ENCODE measurements around the gene TMEM212. TPM values are rescaled to one million over a fixed set of nuclear protein-coding genes. Genes with fewer than 3 reads are reported as not detected.
A peak's percentile ranks its signal among the peaks of the same experiment; 100 is the strongest.

The TMEM212 gene
- total and polyA plus RNA-seq, 2 of the 13 experiments (the other 11 are each of a cell fraction or from before 2014, with no cell fraction given) = not detected

DNA sequence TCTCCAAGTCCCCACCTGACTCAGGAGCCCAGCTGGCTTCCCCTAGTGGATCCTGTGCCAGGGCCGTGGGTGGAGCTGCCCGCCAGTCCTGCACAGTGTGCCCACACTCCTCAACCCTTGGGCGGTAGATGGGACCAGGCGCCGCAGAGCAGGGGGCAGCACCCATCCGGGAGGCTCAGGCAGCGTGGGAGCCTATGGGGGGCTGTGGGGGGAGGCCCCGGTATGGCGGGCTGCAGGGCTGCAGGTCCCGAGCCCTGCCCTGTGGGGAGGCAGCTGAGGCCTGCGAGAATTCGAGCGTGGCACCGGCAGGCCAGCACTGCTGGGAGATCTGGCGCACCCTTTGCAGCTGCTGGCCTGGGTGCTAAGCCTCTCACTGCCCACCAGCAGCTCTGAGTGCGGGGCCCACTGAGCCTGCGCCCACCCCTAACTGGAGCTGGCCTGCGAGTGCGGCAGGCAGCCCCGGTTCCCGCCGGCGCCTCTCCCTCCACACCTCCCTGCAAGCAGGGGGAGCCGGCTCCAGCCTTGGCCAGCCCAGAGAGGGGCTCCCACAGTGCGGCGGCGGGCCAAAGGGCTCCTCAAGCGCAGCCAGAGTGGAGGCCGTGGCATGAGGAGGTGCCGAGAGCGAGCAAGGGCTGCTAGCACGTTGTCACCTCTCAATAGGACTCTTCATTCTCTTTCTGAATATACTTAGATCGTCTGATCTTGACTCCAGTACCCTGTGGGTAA, 64.0 kb downstream of the TMEM212 start (continued):
- TF ChIP-seq ZBTB38 (CRISPR knock-in tag; IDR thresholded peaks at IDR 0.05) = 0 out of 2 replicates have a peak, but pooled peaks have one; percentile 17

DNA sequence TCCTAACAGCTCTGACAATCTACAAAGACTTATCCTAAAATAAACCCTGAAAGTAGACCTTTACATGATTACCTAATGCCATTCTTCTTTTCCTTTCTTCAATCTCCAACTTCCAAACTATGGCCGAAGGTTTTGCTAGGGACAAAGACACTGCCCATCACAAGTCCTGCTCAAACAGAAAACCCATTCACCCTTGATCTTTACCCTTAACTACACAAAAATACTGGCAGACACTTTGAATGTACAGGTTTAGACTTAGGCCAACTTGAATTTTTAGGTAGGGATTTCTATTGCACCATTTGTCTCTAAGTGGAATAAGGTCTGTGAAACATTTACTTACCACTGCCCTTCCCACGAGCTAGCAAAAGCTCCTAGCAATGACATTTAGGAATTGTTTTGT, 64.6 kb downstream of the TMEM212 start:
- intact Hi-C loops (cut with micrococcal nuclease; ENCODE audit: unreplicated experiment) = no loop called here
- BruUV-seq (replicated peaks) = no TSS peak
- TF ChIP-seq THAP9 (CRISPR knock-in tag; IDR thresholded peaks at IDR 0.05; ENCODE audit: borderline replicate concordance) = no peak
- 0 out of 2 replicates have a peak, but pooled peaks have one; percentile 4 for TF ChIP-seq CEBPG (CRISPR knock-in tag; IDR thresholded peaks at IDR 0.05)
- TF ChIP-seq HDAC2 (CRISPR knock-in tag; IDR thresholded peaks at IDR 0.05) = 0 out of 2 replicates have a peak, but pooled peaks have one; percentile 24
- 0 out of 2 replicates have a peak, but pooled peaks have one; percentile 12 for TF ChIP-seq POGZ (CRISPR knock-in tag; IDR thresholded peaks at IDR 0.05)
- TF ChIP-seq HNF4A (CRISPR knock-in tag; IDR thresholded peaks at IDR 0.05) = peak; percentile 59
- TF ChIP-seq PAXIP1 (CRISPR knock-in tag; conservative IDR thresholded peaks at IDR 0.05) = peak; percentile 39; the same call in 1 of the 2 replicates
- no peak for TF ChIP-seq SIX4 (CRISPR knock-in tag; IDR thresholded peaks at IDR 0.05)
- TF ChIP-seq PPARG (CRISPR knock-in tag; conservative IDR thresholded peaks at IDR 0.05) = peak; percentile 33; the same call in 1 of the 2 replicates
- TF ChIP-seq ZSCAN31 (CRISPR knock-in tag; IDR thresholded peaks at IDR 0.05; ENCODE audit: low read depth) = no peak
- TF ChIP-seq ZNF7 (CRISPR knock-in tag; IDR thresholded peaks at IDR 0.05) = peak; percentile 93
- TF ChIP-seq ZNF556 (CRISPR knock-in tag; IDR thresholded peaks at IDR 0.05; ENCODE audit: borderline replicate concordance) = no peak
- peak; percentile 54; the same call in 1 of the 2 replicates for TF ChIP-seq ZMYM4 (CRISPR knock-in tag; IDR thresholded peaks at IDR 0.05)

More for the DNA sequence above, 64.6 kb downstream of the TMEM212 start:
- Histone ChIP-seq H4K20me1 (ENCODE audit: insufficient read depth, low read length) (no peaks in the 10 kb centered on the region), H3K27me3 (ENCODE audit: control insufficient read depth in 1 of 2, insufficient read depth in 2 of 2, low read length in 2 of 2) (no peaks in the 10 kb centered on the region), H3K4me2 (ENCODE audit: low read depth, low read length) (peak overlapping the region; percentile 36), H3K9me3 (ENCODE audit: low read length) (peaks cover 13% of the 10 kb centered on the region; the same call in 1 of the 2 replicates), H3K36me3 (replicated peaks in 1 of 2; ENCODE audit: control insufficient read depth in 1 of 2, insufficient read depth in 2 of 2, low read length in 2 of 2) (no peaks in the 10 kb centered on the region), H3K27ac (ENCODE audit: extremely low read length, insufficient read depth, low read length) (peak overlapping the region; percentile 40), H3K4me1 (ENCODE audit: insufficient read depth, low read length) (peaks cover 45% of the 10 kb centered on the region), H3K9ac (ENCODE audit: insufficient read depth, low read depth, low read length) (no peak overlapping the region), H3K79me2 (ENCODE audit: insufficient read depth, low read length) (no peaks in the 10 kb centered on the region), H2AFZ (ENCODE audit: low read length) (peak overlapping the region; percentile 1), H3K4me3 (replicated peaks in 1 of 3; ENCODE audit: insufficient read depth in 1 of 3, low read depth in 2 of 3, low read length in 3 of 3) (no peak overlapping the region; a peak in 1 of 6 replicates)
- in situ Hi-C loops (cut with HindIII; ENCODE audit: extremely low pct_ligation_motif_present, low pct_unique_long_range_greater_than_20kb) = no loop called here
- POLR2A ChIA-PET = no interaction called here
- DNase-seq (ENCODE audit: low spot score) (peak; percentile 61), FAIRE-seq (peak; percentile 58), ATAC-seq (peak; percentile 66)
- WGBS (ENCODE audit: low lambda C conversion rate) = 13% methylated on average over 2 of the region's 2 CpGs
- CTCF ChIA-PET (ENCODE audit: low intra/inter-chr PET ratio, low total read pairs) = no interaction called here

Measured in HepG2 (cell line).